ENCODE data around the gene ZNF416.

DNA sequence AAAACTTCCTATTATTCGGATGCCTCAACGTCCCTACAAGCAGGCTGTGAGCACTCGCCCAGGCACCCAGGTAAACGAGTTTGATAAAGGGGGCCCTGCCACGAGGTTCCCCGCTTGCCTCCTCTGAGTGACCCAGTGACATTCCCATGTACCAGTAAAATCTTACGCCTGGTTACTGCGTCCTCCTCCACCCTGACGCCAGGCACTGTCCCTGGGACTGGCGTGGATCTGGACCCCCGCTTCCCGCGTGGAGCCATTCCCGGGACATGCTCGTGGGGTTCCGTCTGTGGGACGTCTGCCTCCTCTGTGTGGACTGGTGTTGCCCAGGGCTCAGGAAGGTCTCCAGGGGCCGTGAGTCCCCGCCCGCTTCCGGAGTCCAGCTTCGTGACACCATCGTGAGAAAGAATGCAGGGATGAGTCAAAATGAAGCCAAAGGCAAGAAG is 18.6 kb downstream of the ZNF416 start:
- TF ChIP-seq, protein P1, sequence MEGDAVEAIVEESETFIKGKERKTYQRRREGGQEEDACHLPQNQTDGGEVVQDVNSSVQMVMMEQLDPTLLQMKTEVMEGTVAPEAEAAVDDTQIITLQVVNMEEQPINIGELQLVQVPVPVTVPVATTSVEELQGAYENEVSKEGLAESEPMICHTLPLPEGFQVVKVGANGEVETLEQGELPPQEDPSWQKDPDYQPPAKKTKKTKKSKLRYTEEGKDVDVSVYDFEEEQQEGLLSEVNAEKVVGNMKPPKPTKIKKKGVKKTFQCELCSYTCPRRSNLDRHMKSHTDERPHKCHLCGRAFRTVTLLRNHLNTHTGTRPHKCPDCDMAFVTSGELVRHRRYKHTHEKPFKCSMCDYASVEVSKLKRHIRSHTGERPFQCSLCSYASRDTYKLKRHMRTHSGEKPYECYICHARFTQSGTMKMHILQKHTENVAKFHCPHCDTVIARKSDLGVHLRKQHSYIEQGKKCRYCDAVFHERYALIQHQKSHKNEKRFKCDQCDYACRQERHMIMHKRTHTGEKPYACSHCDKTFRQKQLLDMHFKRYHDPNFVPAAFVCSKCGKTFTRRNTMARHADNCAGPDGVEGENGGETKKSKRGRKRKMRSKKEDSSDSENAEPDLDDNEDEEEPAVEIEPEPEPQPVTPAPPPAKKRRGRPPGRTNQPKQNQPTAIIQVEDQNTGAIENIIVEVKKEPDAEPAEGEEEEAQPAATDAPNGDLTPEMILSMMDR (conservative IDR thresholded peaks at IDR 0.05; ENCODE audit: low read length): no peak
- TF ChIP-seq EZH2phosphoT487 (IDR thresholded peaks at IDR 0.05; ENCODE audit: borderline replicate concordance): no peak
